ENCODE results near the gene SAE1. TPM values are rescaled to one million over a fixed set of nuclear protein-coding genes. Genes with fewer than 3 reads are reported as not detected.
A peak's percentile ranks its signal among the peaks of the same experiment; 100 is the strongest.

SAE1 gene
- total and polyA plus RNA-seq, 2 of the 4 experiments (the other 2 are of a cell fraction) = 165 to 184 TPM

DNA sequence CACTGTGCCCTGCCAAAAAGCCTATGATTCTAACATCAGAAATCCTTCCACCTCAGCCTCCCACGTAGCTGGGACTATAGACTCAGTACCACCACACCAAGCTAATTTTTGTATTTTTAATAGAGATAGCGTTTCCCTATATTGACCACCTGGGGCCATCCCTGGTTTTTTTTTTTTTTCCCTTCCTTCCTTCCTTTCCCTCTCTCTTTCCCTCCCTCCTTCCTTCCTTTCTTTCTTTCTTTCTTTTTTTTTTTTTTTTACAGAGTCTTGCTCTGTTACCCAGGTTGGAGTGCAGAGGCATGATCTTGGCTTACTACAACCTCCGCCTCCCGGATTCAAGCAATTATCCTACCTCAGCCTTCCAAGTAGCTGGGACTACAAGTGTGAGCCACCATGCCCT is 1.1 kb upstream of the SAE1 start:
- H2AFZ ChIP-seq (replicated peaks; ENCODE audit: low read length, poor library complexity) = no peak overlapping the region

More for the DNA sequence above, 1.1 kb upstream of the SAE1 start:
- H4K20me1 ChIP-seq (ENCODE audit: insufficient read depth, low read length) = peaks cover 33% of the 10 kb centered on the region
- no peak overlapping the region for H3K27ac ChIP-seq (ENCODE audit: insufficient read depth, low read length)
- H3K9me3 ChIP-seq (ENCODE audit: control insufficient read depth, insufficient read depth, low read length) = no peaks in the 10 kb centered on the region
- no peak overlapping the region; the same call in 1 of the 2 replicates for H2BK20ac ChIP-seq (ENCODE audit: low read depth, low read length)
- no peaks in the 10 kb centered on the region for H3K27me3 ChIP-seq (ENCODE audit: control insufficient read depth, insufficient read depth, low read length)
- POLR2A ChIA-PET (ENCODE audit: unreplicated experiment) = no interaction called here
- peak overlapping the region; percentile 54 to 98; a peak in 3 of 4 replicates for H4K8ac ChIP-seq (ENCODE audit: low read depth in 2 of 2, low read length in 2 of 2)
- H3K18ac ChIP-seq (ENCODE audit: low read depth, low read length) = no peak overlapping the region
- H2AK5ac ChIP-seq (ENCODE audit: low read depth, low read length) = peak overlapping the region; percentile 92
- peak overlapping the region; percentile 34; the same call in 1 of the 2 replicates for H3K4ac ChIP-seq (ENCODE audit: low read depth, low read length)
- in situ Hi-C loops (cut with MboI; ENCODE audit: low sequenced_read_pairs) (loop anchor here (5.0 to 10.0 kb wide), 2 partner anchors 47 to 115 kb away; partner anchors contain the start of gene NPAS1), intact Hi-C loops (cut with micrococcal nuclease) (no loop called here), dilution Hi-C loops (cut with HindIII; ENCODE audit: low sequenced_read_pairs, unreplicated experiment) (no loop called here)
- H4K5ac ChIP-seq (ENCODE audit: low read depth, low read length) = no peak overlapping the region
- ATAC-seq (ENCODE audit: low read depth) (no peak), DNase-seq (no peak)
- H2BK5ac ChIP-seq (ENCODE audit: low read depth, low read length, poor library complexity, severe bottlenecking) = no peak overlapping the region
- WGBS, 2 experiments (ENCODE audit: extremely low coverage in 2 of 2, insufficient read length in 1 of 2) = 100% methylated on average over 2 of the region's 4 CpGs; no CpG with 5 or more reads in 1 of the 2 experiments
- H4K91ac ChIP-seq (ENCODE audit: insufficient read depth, low read depth, low read length) = no peak overlapping the region
- H3K4me3 ChIP-seq (ENCODE audit: insufficient read depth, low read depth, low read length) = no peak overlapping the region
- no peak overlapping the region for H3K56ac ChIP-seq (ENCODE audit: extremely low read depth, insufficient read depth, low read length)
- peak overlapping the region; percentile 46 for H2AK9ac ChIP-seq (replicated peaks; ENCODE audit: low read depth, low read length, poor library complexity)
- no peak overlapping the region for H3K4me2 ChIP-seq (ENCODE audit: low read depth, low read length)
- peaks cover 4% of the 10 kb centered on the region for H3K9me1 ChIP-seq (ENCODE audit: insufficient read depth, low read length)
- BruUV-seq (replicated peaks) = no TSS peak
- H3K14ac ChIP-seq (replicated peaks; ENCODE audit: low read depth, low read length) = no peak overlapping the region
- H3K36me3 ChIP-seq (ENCODE audit: control insufficient read depth, insufficient read depth, low read length) = peaks cover 1% of the 10 kb centered on the region; the same call in 1 of the 2 replicates
- CTCF ChIA-PET = no interaction called here
- H2BK15ac ChIP-seq (ENCODE audit: low read depth, low read length) = peak overlapping the region; percentile 53; the same call in 1 of the 3 replicates
- TF ChIP-seq RAD21 (IDR thresholded peaks at IDR 0.05; ENCODE audit: low read length) (no peak), NFE2L2 (IDR thresholded peaks at IDR 0.05; ENCODE audit: low read depth, low read length) (no peak), MXI1 (IDR thresholded peaks at IDR 0.05; ENCODE audit: borderline replicate concordance, low read depth, low read length) (no peak), RFX5 (IDR thresholded peaks at IDR 0.05; ENCODE audit: low read depth, low read length) (no peak), RCOR1 (IDR thresholded peaks at IDR 0.05; ENCODE audit: insufficient replicate concordance, low read length) (no peak), MAZ (IDR thresholded peaks at IDR 0.05; ENCODE audit: borderline replicate concordance, low read depth, low read length) (no peak), FOS (IDR thresholded peaks at IDR 0.05; ENCODE audit: low read depth, low read length) (no peak), MAFK (IDR thresholded peaks at IDR 0.05; ENCODE audit: low read depth, low read length) (no peak)
- TF ChIP-seq, protein P1, sequence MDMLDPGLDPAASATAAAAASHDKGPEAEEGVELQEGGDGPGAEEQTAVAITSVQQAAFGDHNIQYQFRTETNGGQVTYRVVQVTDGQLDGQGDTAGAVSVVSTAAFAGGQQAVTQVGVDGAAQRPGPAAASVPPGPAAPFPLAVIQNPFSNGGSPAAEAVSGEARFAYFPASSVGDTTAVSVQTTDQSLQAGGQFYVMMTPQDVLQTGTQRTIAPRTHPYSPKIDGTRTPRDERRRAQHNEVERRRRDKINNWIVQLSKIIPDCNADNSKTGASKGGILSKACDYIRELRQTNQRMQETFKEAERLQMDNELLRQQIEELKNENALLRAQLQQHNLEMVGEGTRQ (IDR thresholded peaks at IDR 0.05; ENCODE audit: low read depth, low read length) = no peak
- TF ChIP-seq, protein P2, sequence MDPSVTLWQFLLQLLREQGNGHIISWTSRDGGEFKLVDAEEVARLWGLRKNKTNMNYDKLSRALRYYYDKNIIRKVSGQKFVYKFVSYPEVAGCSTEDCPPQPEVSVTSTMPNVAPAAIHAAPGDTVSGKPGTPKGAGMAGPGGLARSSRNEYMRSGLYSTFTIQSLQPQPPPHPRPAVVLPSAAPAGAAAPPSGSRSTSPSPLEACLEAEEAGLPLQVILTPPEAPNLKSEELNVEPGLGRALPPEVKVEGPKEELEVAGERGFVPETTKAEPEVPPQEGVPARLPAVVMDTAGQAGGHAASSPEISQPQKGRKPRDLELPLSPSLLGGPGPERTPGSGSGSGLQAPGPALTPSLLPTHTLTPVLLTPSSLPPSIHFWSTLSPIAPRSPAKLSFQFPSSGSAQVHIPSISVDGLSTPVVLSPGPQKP (IDR thresholded peaks at IDR 0.05; ENCODE audit: borderline replicate concordance, low read depth, low read length) = no peak
- H3K23ac ChIP-seq (ENCODE audit: low read depth, low read length) = no peak overlapping the region
- no peak overlapping the region for H3K9ac ChIP-seq (ENCODE audit: low read depth, low read length)
- H3K4me1 ChIP-seq (ENCODE audit: control insufficient read depth, insufficient read depth, low read length) = peaks cover 10% of the 10 kb centered on the region
- H3K79me1 ChIP-seq (ENCODE audit: low read depth in 1 of 2, low read length in 2 of 2) = peaks cover 0 to 25% of the 10 kb centered on the region in 2 experiments; a peak in 2 of 4 replicates
- no peak overlapping the region for H2BK120ac ChIP-seq (ENCODE audit: low read depth, low read length)

Data from IMR-90 (cell line).